Uterus (tissue), 2 donors: ENCODE results near the gene SIRPG.

Experiments
- POLR2A ChIP-seq, 2 donors: fragments of 450-650 bp; IDR thresholded peaks; one replicate each; pipeline ENCODE4 v1.6.1; 2016; ENCODE audit warnings: antibody characterized with exemption in 2 of 2, mild to moderate bottlenecking in 1 of 2, moderate library complexity in 1 of 2
- TF ChIP-seq, protein P1 (sequence below), 4 experiments: fragments of 200-600 bp in 2 of 4; fragments of 450-650 bp in 2 of 4; sonication (generic) in 2 of 4; IDR thresholded peaks; one replicate each; pipeline ENCODE4 v1.5.1; 2016 to 2019; ENCODE audit warnings: antibody characterized with exemption in 4 of 4, mild to moderate bottlenecking in 2 of 4, moderate library complexity in 1 of 4

DNA sequence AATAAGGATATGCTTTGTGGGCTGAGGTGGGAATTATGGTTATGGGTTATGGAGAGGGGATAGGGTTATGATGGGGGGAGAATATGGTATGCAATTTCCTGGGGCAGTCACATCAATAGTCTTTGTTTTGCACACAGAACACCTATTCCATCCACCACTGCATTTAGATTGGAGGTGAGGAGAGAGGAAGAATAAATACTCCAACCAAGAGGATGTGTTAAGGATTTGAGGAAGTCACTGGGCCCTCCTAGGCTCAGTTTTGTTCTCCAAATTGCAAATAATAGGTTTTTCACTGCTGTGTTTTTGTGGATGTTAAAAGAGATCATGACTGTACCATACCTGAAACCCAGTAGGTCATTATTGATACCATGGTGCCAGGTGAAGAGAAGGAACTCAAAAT, 29.5 kb upstream of the SIRPG start:
- no peak for TF ChIP-seq POLR2A (IDR thresholded peaks at IDR 0.05)
- TF ChIP-seq, protein P1, sequence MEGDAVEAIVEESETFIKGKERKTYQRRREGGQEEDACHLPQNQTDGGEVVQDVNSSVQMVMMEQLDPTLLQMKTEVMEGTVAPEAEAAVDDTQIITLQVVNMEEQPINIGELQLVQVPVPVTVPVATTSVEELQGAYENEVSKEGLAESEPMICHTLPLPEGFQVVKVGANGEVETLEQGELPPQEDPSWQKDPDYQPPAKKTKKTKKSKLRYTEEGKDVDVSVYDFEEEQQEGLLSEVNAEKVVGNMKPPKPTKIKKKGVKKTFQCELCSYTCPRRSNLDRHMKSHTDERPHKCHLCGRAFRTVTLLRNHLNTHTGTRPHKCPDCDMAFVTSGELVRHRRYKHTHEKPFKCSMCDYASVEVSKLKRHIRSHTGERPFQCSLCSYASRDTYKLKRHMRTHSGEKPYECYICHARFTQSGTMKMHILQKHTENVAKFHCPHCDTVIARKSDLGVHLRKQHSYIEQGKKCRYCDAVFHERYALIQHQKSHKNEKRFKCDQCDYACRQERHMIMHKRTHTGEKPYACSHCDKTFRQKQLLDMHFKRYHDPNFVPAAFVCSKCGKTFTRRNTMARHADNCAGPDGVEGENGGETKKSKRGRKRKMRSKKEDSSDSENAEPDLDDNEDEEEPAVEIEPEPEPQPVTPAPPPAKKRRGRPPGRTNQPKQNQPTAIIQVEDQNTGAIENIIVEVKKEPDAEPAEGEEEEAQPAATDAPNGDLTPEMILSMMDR (IDR thresholded peaks at IDR 0.05), result no peak
